SU-DHL-6 (cell line): ENCODE data around the gene LSM2.

ENCODE experiments used
- CTCF ChIP-seq: fragments of 200-600 bp; sonication (generic); IDR thresholded peaks from one replicate; pipeline ENCODE4 v1.5.1; 2017; ENCODE audit warnings: antibody characterized with exemption, mild to moderate bottlenecking, low read length, moderate library complexity; ENCODE audit not compliant: insufficient read depth, poor library complexity, severe bottlenecking
- EZH2phosphoT487 ChIP-seq: fragments of 200-600 bp; sonication (generic), shearing (Covaris generic); conservative IDR thresholded peaks from 2 replicates; pipeline ENCODE4 v1.6.1; 2018; ENCODE audit warnings: mild to moderate bottlenecking, antibody characterized with exemption, low read length, moderate library complexity, mixed read lengths

GRCh38 chr6:31806470-31807272 is at the start of gene LSM2:
- TF ChIP-seq CTCF, result peak; percentile 50
- no peak for TF ChIP-seq EZH2phosphoT487
